ENCODE measurements around the gene SMPD3.

SMPD3 gene

GRCh38 chr16:68356249-68356918 lies 91.9 kb downstream of the SMPD3 start:
- peak; percentile 28 to 34 for DNase-seq (ENCODE audit: low read depth in 2 of 2)

DNA sequence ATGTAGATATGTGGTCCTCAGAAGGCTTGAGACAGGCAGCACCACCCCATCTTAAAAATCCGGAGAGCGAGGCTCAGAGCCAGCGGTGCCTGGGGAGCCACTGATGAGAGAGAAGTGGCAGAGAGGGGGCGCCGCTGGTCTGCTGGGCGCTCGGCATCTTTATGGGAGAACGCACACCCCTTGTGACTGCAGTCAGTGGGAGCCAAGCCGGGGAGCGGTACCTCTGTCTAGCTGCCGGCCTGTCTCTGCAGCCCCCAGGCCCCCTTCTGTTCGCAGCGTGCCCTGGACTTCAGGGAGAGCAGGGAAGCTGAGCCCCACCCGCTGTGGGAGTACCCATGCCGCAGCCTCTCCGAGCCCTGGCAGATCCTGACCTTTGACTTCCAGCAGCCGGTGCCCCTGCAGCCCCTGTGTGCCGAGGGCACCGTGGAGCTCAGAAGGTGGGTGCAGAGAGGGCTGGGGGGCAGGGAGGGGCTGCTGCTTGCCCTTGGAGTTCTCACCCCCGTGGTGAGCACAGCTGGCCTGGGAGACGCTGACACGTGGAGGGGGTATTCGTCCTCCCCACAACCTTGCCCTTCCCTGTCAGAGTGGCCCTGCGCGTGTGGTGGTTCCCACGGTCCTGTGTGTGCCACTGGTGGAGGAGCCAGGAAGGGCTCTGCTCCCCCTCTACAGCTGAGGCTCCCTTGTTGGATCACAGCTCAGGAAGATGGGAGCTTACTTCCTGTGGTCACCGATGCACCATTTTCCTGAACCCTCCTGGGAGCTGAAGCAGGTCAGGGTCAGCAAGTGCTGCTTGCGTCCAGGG lies 92.7 kb downstream of the SMPD3 start:
- DNase-seq (ENCODE audit: low read depth in 2 of 2): no peak

DNA sequence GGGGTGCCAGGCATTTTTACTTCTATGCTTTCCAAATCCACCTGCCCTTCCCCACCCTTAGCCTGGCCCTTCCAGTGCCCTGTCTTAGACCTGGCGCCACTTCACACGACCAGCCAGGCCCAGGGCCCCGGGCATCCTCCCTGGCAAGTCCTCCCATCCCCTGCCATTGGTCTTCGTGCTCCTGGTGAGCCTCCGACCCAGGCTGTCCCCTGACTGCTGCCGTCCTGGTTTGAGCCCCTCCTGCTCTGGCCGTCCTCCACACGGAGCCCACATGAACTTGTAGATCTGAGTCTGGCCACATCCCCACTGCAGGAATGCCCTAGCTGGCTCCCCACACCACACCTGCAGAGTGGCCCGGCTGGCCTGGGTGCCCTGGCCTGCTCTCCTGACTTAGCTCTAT lies 93.5 kb downstream of the SMPD3 start:
- no peak for DNase-seq (ENCODE audit: low read depth in 2 of 2)

DNA sequence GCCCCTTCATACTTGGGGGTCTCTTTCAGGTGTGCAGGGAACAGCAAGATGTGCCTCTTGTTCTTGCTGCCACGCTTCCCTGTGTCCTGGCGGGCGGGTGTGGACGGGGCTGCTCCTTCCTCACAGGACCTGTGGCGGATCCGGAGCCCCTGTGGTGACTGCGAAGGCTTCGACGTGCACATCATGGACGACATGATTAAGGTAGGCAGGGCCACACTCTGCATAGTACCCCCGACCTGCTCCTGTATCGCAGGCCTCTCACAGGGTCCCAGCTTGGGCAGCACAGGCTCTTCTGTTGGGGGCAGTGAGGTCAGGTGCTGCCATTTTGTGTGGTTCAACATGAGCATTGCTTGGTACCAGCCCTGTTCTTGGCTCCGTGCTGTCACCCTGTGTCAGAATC lies 94.9 kb downstream of the SMPD3 start:
- no peak for DNase-seq (ENCODE audit: low read depth in 2 of 2)

GRCh38 chr16:68351991-68352431 lies 96.3 kb downstream of the SMPD3 start:
- no peak for DNase-seq (ENCODE audit: low read depth in 2 of 2)

DNA sequence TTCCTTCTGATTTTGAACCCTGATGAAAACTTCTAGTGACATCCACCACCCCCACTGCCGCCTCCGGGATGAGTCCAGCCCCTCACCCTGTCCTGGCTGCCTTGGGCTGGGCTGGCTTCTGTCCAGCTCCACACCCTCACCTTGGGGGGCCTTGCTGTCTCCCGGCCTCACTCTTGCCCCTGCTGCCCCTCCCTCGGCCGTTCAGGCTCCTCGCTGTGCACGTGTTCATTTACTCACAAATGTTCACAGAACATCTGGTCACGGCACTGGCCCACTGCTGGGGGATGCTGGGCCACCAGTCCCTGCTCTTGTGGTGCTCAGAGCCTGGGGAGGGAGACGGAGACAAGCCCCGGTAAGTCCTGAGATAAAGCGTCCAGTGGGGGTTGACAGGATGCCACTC lies 96.8 kb downstream of the SMPD3 start:
- DNase-seq (ENCODE audit: low read depth in 2 of 2): no peak

DNA sequence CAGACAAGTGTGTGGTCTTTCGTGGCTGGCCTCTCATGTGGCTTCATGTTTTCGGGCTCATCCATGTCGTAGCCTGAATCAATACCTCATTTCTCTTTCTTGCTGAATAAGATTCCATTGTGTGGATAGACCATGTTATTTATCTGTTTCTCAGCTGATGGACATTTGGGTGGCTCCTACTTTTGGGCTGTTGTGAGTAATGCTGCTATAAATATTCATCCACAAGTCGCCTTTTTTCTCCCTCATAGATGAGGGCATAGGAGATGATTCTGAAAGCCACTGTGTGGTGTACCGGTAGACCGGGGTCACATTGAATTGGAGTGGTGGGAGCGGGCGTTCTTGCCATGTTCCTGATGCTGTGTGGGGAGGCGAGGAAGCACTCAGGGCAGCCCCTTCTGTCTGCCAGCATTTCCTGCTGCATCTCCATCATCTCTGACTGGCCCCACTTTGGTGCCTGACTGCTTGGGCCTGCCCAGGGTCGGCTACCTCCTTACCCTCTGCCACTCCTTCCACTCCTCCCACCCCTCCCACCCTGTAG lies 97.4 kb downstream of the SMPD3 start:
- no peak for DNase-seq (ENCODE audit: low read depth in 2 of 2)

DNA sequence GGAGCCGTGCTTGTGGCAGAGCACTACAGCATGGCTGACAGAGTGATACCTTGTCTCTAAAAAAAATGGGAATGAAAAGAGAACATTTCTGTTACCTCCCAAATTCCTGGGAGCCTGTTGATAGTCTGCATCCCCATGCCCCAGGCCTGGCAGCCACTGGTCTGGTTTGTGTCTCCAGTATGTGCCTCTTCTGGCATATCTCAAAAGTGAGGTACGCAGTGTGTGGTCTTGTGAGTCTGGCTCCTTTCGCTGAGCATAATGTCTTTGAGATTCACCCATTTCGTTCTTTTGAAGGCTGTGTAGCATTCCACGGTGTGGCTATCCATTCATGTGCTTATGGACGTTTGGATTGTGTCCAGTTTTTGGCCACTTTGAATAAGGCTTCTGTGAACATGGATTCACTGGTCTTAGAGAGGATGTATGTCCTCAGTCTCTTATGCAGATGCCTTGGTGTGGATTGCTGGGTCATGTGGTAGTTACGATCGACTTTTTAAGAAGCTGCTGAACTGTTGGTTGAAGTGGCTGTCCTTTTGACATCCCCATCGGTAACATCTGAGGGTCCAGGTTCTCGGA lies 98.4 kb downstream of the SMPD3 start:
- no peak for DNase-seq (ENCODE audit: low read depth in 2 of 2)

DNA sequence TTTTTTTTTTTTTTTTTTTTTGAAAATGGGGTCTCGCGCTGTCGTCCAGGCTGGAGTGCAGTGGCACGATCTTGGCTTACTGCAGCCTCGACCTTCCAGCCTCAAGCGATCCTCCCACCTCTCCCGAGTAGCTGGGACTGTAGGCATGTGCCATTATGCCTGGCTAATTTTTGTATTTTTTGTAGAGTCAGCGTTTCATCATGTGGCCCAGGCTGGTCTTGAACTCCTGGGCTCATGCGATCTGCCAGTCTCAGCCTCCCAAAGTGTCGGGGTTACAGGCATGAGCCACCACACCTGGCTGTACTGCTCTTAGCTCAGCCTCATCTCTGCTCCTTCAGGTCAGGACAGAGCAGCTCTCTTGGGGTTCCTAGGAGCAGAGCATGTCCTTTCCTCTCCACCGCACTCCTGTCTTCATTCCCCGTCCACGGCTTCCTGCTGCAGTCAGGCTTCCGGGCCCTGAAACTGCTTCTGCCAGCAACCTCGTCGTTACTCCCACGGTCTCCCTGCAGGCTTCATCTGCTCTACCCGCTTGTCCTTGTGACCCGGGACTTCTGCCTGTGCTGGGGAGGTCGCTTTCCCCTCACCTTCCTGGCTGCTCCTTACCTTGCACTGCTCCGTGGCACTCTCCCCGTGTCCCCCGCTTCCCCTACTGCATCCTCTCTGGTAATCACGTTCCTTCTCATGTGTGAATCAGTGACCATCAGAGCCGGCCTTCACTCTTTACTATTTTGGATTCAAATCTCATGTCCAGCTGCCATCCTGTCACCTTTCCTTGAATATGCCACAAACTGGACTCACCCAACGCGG lies 99.5 kb downstream of the SMPD3 start:
- DNase-seq (ENCODE audit: low read depth in 2 of 2): no peak

GRCh38 chr16:68347605-68348004 lies 100.7 kb downstream of the SMPD3 start:
- DNase-seq (ENCODE audit: low read depth in 2 of 2): no peak

GRCh38 chr16:68346892-68347480 lies 101.3 kb downstream of the SMPD3 start:
- DNase-seq (ENCODE audit: low read depth in 2 of 2): no peak

DNA sequence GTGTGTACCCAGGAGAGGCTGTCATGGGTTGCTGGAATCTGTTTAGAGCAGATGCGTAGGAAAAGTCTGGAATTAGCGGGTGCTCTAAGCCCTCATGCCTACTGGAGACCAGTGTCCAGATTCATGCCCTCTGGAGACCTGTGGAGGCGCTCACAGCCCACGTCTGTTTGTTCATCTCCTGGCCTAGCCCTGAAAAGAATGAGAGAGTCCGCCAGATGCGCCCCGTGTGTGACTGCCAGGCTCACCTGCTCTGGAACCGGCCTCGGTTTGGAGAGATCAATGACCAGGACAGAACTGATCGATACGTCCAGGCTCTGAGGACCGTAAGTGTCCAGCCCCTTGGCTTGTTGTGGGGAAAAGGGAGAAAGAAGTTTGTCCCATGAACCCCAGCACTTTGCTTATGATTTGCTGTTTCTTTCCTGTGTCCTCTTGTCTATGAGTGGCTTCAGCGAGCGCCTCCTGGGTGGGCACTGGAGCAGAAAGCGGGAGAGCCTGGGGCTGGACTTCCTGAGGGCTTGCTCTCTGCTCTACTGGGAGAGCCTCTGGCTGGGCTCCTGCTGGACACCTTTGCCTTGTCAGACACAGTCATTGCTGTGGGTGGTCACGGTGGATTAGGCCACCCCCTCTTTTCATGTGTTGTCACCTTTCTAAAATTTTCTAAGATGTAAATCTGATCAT lies 102.2 kb downstream of the SMPD3 start:
- no peak for DNase-seq (ENCODE audit: low read depth in 2 of 2)

DNA sequence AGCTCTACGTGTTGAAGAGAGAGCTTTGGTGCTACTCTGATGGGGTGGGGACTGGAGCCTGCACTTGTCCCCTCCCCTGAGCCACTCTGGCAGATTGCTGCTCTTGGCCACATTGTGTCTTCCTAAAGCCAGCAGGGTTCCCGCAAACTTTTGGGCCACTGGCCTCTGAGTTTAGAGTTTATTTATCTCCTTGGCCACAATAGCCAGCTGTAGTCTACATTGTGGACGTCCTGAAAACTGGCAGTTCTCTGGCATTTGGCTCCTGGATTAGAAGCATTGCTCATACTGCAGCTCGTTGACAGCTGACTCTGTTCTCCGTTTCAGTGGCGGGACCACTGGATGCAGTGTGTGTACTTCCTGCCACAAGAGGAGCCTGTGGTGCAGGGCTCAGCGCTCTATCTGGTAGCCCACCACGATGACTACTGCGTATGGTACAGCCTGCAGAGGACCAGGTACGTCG lies 102.9 kb downstream of the SMPD3 start:
- DNase-seq (ENCODE audit: low read depth in 2 of 2): no peak

- no peak for DNase-seq (ENCODE audit: low read depth in 2 of 2)
Observed at GRCh38 chr16:68344252-68344651, 104.1 kb downstream of the SMPD3 start.

DNA sequence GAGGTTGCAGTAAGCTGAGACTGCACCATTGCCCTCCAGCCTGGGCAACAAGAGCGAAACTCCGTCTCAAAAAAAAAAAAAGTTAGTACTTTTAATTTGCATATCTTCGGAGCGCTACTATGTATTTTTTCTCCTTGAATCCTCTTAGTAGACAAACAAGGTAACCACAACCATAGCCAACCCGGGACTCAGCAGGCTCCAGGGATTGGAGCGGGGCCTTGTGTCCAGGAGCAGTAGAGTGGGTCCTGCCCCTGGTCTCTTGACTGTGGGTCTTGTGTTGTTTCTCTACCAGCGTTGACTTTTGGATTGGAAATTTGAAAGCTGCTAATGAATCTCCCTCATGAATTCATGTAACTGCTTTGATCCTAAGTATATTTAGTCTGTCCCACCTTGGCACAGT lies 105.2 kb downstream of the SMPD3 start:
- DNase-seq (ENCODE audit: low read depth in 2 of 2): no peak

GRCh38 chr16:68342620-68343019 lies 105.7 kb downstream of the SMPD3 start:
- no peak for DNase-seq (ENCODE audit: low read depth in 2 of 2)

- no peak for DNase-seq (ENCODE audit: low read depth in 2 of 2)
Observed at GRCh38 chr16:68339214-68339613, 109.1 kb downstream of the SMPD3 start.

DNA sequence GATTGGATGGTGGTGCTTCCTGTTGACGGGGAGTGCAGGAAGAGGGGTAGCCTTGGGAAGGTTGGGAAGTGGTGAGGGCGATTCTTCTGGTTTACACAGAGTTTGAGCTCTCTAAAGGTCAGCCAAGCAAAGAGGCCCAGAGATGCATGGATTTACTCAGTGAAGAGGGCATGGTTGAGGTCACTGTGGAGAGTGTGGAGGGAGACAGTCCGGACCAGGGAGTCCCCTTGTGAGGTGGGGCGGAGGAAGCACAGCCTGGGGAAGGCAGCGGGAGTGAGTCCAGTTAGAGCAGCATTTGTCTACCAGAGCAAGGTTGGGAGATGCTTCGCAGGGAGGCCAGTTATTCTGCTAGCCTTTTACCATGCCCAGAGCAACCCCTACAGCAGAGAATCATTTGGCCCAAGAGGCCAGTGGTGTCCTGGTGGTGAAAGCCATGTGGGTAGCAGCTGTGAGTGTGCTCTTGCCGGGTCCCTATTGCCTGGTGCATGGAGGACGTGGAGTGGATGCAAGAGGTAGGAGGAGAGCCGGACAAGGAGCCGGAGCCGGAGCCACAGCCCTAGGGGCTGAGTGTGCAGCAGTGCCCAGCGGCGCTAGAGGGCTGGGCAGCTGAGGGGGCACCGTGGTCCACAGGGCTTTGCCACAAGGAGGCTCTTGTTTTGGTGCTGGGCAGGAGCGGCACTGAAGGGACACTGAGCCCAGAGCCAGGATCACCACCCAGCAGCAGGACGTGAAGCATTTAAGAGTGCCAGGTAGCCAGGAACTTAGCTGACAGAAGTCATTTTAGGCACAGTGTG lies 109.8 kb downstream of the SMPD3 start:
- no peak for DNase-seq (ENCODE audit: low read depth in 2 of 2)

DNA sequence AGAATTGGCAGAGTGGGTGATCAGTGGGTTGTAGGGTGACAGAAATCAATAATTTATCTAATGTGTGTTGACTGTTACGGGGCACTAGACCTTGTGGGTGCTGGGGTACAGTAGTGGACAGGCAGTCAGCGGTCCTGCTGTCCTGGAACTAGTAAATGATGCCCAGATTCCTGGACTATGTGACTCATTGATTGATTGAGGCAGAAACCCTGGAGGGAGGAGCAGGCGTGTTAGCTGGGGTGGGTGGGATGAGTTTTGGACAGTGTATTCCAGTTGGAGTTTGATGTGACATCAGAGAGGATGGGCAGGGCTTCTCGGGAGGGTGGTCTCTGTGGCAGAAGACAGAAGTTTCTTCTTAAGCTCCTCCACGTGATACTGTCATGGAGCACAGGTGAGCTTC lies 113.1 kb downstream of the SMPD3 start:
- DNase-seq (ENCODE audit: low read depth in 2 of 2): no peak
